Measurements from ENCODE around the gene CADM3. TPM values are rescaled to one million over a fixed set of nuclear protein-coding genes. Genes with fewer than 3 reads are reported as not detected.
A peak's percentile ranks its signal among the peaks of the same experiment; 100 is the strongest.

The CADM3 gene
- total and polyA plus RNA-seq, 5 donors, result 6.1 to 13.2 (median 9.0) TPM

- no peak overlapping the region for H3K27ac ChIP-seq (ENCODE audit: low read length)
- no peak for DNase-seq
- no peaks in the 10 kb centered on the region for H3K9me3 ChIP-seq (ENCODE audit: control insufficient read depth, low read length)
- H3K4me3 ChIP-seq (ENCODE audit: low read length), result no peak overlapping the region
- 84% methylated on average over 5 of the region's 5 CpGs for WGBS
- no peaks in the 10 kb centered on the region for H3K4me1 ChIP-seq (ENCODE audit: control insufficient read depth, insufficient read depth, low read length)
- intact Hi-C loops (cut with DNase I), result no loop called here
- H3K27me3 ChIP-seq (ENCODE audit: control insufficient read depth, insufficient read depth), result peaks cover 3% of the 10 kb centered on the region
- no peak for ATAC-seq
Observed at GRCh38 chr1:159207080-159207479, 35.7 kb downstream of the CADM3 start.

GRCh38 chr1:159207774-159208173, 36.4 kb downstream of the CADM3 start:
- whole genome bisulfite sequencing, result 32% methylated on average over 8 of the region's 8 CpGs
- DNase-seq, result no peak
- H3K9me3 ChIP-seq (ENCODE audit: control insufficient read depth, low read length), result no peaks in the 10 kb centered on the region
- intact Hi-C loops (cut with DNase I), result no loop called here
- no peak overlapping the region for H3K4me3 ChIP-seq (ENCODE audit: low read length)
- no peaks in the 10 kb centered on the region for H3K4me1 ChIP-seq (ENCODE audit: control insufficient read depth, insufficient read depth, low read length)
- H3K27ac ChIP-seq (ENCODE audit: low read length), result no peak overlapping the region
- ATAC-seq, result no peak
- peaks cover 3% of the 10 kb centered on the region for H3K27me3 ChIP-seq (ENCODE audit: control insufficient read depth, insufficient read depth)

GRCh38 chr1:159208175-159208825, 36.9 kb downstream of the CADM3 start:
- no peak for ATAC-seq
- no peaks in the 10 kb centered on the region for H3K9me3 ChIP-seq (ENCODE audit: control insufficient read depth, low read length)
- no peak overlapping the region for H3K4me3 ChIP-seq (ENCODE audit: low read length)
- peaks cover 3% of the 10 kb centered on the region for H3K27me3 ChIP-seq (ENCODE audit: control insufficient read depth, insufficient read depth)
- no peak for DNase-seq
- H3K27ac ChIP-seq (ENCODE audit: low read length), result no peak overlapping the region
- no peaks in the 10 kb centered on the region for H3K4me1 ChIP-seq (ENCODE audit: control insufficient read depth, insufficient read depth, low read length)
- intact Hi-C loops (cut with DNase I), result no loop called here
- WGBS, result 14% methylated on average over 7 of the region's 7 CpGs

- intact Hi-C loops (cut with DNase I), result no loop called here
- ATAC-seq, result no peak
- 76% methylated on average over 7 of the region's 7 CpGs for WGBS
- DNase-seq, result no peak
- no peaks in the 10 kb centered on the region for H3K4me1 ChIP-seq (ENCODE audit: control insufficient read depth, insufficient read depth, low read length)
- H3K9me3 ChIP-seq (ENCODE audit: control insufficient read depth, low read length), result no peaks in the 10 kb centered on the region
- peaks cover 3% of the 10 kb centered on the region for H3K27me3 ChIP-seq (ENCODE audit: control insufficient read depth, insufficient read depth)
- H3K27ac ChIP-seq (ENCODE audit: low read length), result no peak overlapping the region
- H3K4me3 ChIP-seq (ENCODE audit: low read length), result no peak overlapping the region
Observed at GRCh38 chr1:159209061-159209460, 37.6 kb downstream of the CADM3 start.

GRCh38 chr1:159211331-159212136, 40.1 kb downstream of the CADM3 start:
- Histone ChIP-seq H3K27me3 (ENCODE audit: control insufficient read depth, insufficient read depth) (peaks cover 3% of the 10 kb centered on the region), H3K4me3 (ENCODE audit: low read length) (no peak overlapping the region), H3K4me1 (ENCODE audit: control insufficient read depth, insufficient read depth, low read length) (no peaks in the 10 kb centered on the region), H3K9me3 (ENCODE audit: control insufficient read depth, low read length) (no peaks in the 10 kb centered on the region), H3K27ac (ENCODE audit: low read length) (no peak overlapping the region)
- WGBS, result 27% methylated on average over 11 of the region's 11 CpGs
- intact Hi-C loops (cut with DNase I), result loop anchor here in 2 of 4 donors (5.0 kb wide), 1 partner anchor 49 kb away; no protein-coding TSS in a partner anchor
- DNase-seq (peak in 1 of 3 donors; percentile 58), ATAC-seq (peak in 1 of 2 donors; percentile 53)

- ATAC-seq (no peak), DNase-seq (no peak)
- Histone ChIP-seq H3K4me1 (ENCODE audit: control insufficient read depth, insufficient read depth, low read length) (no peaks in the 10 kb centered on the region), H3K27me3 (ENCODE audit: control insufficient read depth, insufficient read depth) (peaks cover 3% of the 10 kb centered on the region), H3K4me3 (ENCODE audit: low read length) (no peak overlapping the region), H3K27ac (ENCODE audit: low read length) (no peak overlapping the region), H3K9me3 (ENCODE audit: control insufficient read depth, low read length) (no peaks in the 10 kb centered on the region)
- intact Hi-C loops (cut with DNase I), result loop anchor here in 2 of 4 donors (5.0 kb wide), 1 partner anchor 50 kb away; no protein-coding TSS in a partner anchor
- WGBS, result 71% methylated on average over 4 of the region's 4 CpGs
Observed at GRCh38 chr1:159212596-159212995, 41.2 kb downstream of the CADM3 start.

- H3K9me3 ChIP-seq (ENCODE audit: control insufficient read depth, low read length), result no peaks in the 10 kb centered on the region
- H3K4me1 ChIP-seq (ENCODE audit: control insufficient read depth, insufficient read depth, low read length), result no peaks in the 10 kb centered on the region
- ATAC-seq, result peak; percentile 63 to 69
- DNase-seq, result no peak
- no peak overlapping the region for H3K27ac ChIP-seq (ENCODE audit: low read length)
- peaks cover 3% of the 10 kb centered on the region for H3K27me3 ChIP-seq (ENCODE audit: control insufficient read depth, insufficient read depth)
- 8% methylated on average over 5 of the region's 5 CpGs for WGBS
- intact Hi-C loops (cut with DNase I), result loop anchor here in 2 of 4 donors (5.0 kb wide), 1 partner anchor 52 kb away; no protein-coding TSS in a partner anchor
- H3K4me3 ChIP-seq (ENCODE audit: low read length), result no peak overlapping the region
Observed at GRCh38 chr1:159214149-159214760, 42.8 kb downstream of the CADM3 start.

- H3K27ac ChIP-seq (ENCODE audit: low read length), result no peak overlapping the region
- intact Hi-C loops (cut with DNase I), result no loop called here
- no peak for ATAC-seq
- no peak for DNase-seq
- H3K9me3 ChIP-seq (ENCODE audit: control insufficient read depth, low read length), result no peaks in the 10 kb centered on the region
- 55% methylated on average over 14 of the region's 14 CpGs for WGBS
- H3K27me3 ChIP-seq (ENCODE audit: control insufficient read depth, insufficient read depth), result no peaks in the 10 kb centered on the region
- H3K4me1 ChIP-seq (ENCODE audit: control insufficient read depth, insufficient read depth, low read length), result no peaks in the 10 kb centered on the region
- no peak overlapping the region for H3K4me3 ChIP-seq (ENCODE audit: low read length)
Observed at GRCh38 chr1:159218649-159219636, 47.5 kb downstream of the CADM3 start.

- intact Hi-C loops (cut with DNase I), result no loop called here
- no peaks in the 10 kb centered on the region for H3K27me3 ChIP-seq (ENCODE audit: control insufficient read depth, insufficient read depth)
- ATAC-seq (no peak), DNase-seq (no peak)
- H3K4me3 ChIP-seq (ENCODE audit: low read length), result no peak overlapping the region
- no peaks in the 10 kb centered on the region for H3K9me3 ChIP-seq (ENCODE audit: control insufficient read depth, low read length)
- H3K27ac ChIP-seq (ENCODE audit: low read length), result no peak overlapping the region
- 81% methylated on average over 5 of the region's 5 CpGs for WGBS
- no peaks in the 10 kb centered on the region for H3K4me1 ChIP-seq (ENCODE audit: control insufficient read depth, insufficient read depth, low read length)
Observed at GRCh38 chr1:159222075-159222865, 50.9 kb downstream of the CADM3 start.

- ATAC-seq (no peak), DNase-seq (no peak)
- H3K9me3 ChIP-seq (ENCODE audit: control insufficient read depth, low read length), result no peaks in the 10 kb centered on the region
- H3K27me3 ChIP-seq (ENCODE audit: control insufficient read depth, insufficient read depth), result no peaks in the 10 kb centered on the region
- H3K4me3 ChIP-seq (ENCODE audit: low read length), result no peak overlapping the region
- no peak overlapping the region for H3K27ac ChIP-seq (ENCODE audit: low read length)
- no peaks in the 10 kb centered on the region for H3K4me1 ChIP-seq (ENCODE audit: control insufficient read depth, insufficient read depth, low read length)
- 23% methylated on average over 2 of the region's 2 CpGs for WGBS
- intact Hi-C loops (cut with DNase I), result no loop called here
Observed at GRCh38 chr1:159223004-159223403, 51.6 kb downstream of the CADM3 start.
